Caco-2 (cell line): ENCODE data around the gene FLOT2. TPM values are rescaled to one million over a fixed set of nuclear protein-coding genes. Genes with fewer than 3 reads are reported as not detected.
"Not testable (repeated sequence)": the region's sequence is repeated elsewhere in the genome, so short reads cannot be mapped to it uniquely, and the experiment has no call there.

Experiments used
- BruUV-seq: library from RNA; stranded (reverse); fragments of 400-500 nt; replicated peaks from 2 replicates; lab custom pipeline; 2021; lab: Mats Ljungman, UMichigan
- CTCF ChIA-PET: fragments of 300-600 bp; sonication (Branson Sonifier 250); formaldehyde crosslinking; loops from one replicate; lab custom pipeline; 2022; ENCODE audit warnings: antibody characterized with exemption; lab: Charles Lee
- POLR2A ChIA-PET: fragments of 300-600 bp; sonication (Branson Sonifier 250); formaldehyde crosslinking; loops from one replicate; lab custom pipeline; 2022; ENCODE audit warnings: antibody characterized with exemption; lab: Charles Lee
- DNase-seq, 2 experiments: peaks; one replicate each; pipeline versions ENCODE4 v3.0.0 to v3.0.0-alpha.2; 2020 to 2022
- H3K27me3 ChIP-seq: replicated peaks from 2 replicates; pipeline ENCODE4 v1.6.0; 2011; ENCODE audit warnings: low read length; ENCODE audit not compliant: control insufficient read depth, insufficient read depth
- H3K36me3 ChIP-seq: 2 replicates; pipeline ENCODE4 v1.5.1; 2011; ENCODE audit warnings: low read length; ENCODE audit not compliant: control insufficient read depth, insufficient read depth
- H3K4me1 ChIP-seq: fragments of 250-450 bp; sonication (Bioruptor Pico); 2 replicates; pipeline ENCODE4 v1.5.1; 2020; ENCODE audit warnings: mild to moderate bottlenecking
- H3K4me3 ChIP-seq: 2 replicates; pipeline ENCODE4 v1.5.1; 2011; ENCODE audit warnings: low read depth, mild to moderate bottlenecking, control low read depth, low read length
- H3K9me3 ChIP-seq: fragments of 250-450 bp; sonication (Bioruptor Pico); 2 replicates; pipeline ENCODE4 v1.5.1; 2020; ENCODE audit warnings: mild to moderate bottlenecking, moderate library complexity
- H3K27ac Mint-ChIP-seq: one replicate; pipeline ENCODE4 v1.8.0; 2022; ENCODE audit warnings: mixed read lengths; ENCODE audit not compliant: unreplicated experiment
- H3K27me3 Mint-ChIP-seq: one replicate; pipeline ENCODE4 v1.8.0; 2022; ENCODE audit warnings: mixed read lengths; ENCODE audit not compliant: insufficient read depth, unreplicated experiment
- H3K36me3 Mint-ChIP-seq: one replicate; pipeline ENCODE4 v1.8.0; 2022; ENCODE audit warnings: mild to moderate bottlenecking, mixed read lengths; ENCODE audit not compliant: insufficient read depth, unreplicated experiment
- H3K4me1 Mint-ChIP-seq: one replicate; pipeline ENCODE4 v1.8.0; 2022; ENCODE audit warnings: low read depth, mixed read lengths; ENCODE audit not compliant: unreplicated experiment
- H3K4me3 Mint-ChIP-seq: one replicate; pipeline ENCODE4 v1.8.0; 2022; ENCODE audit warnings: mild to moderate bottlenecking, moderate library complexity, mixed read lengths; ENCODE audit not compliant: unreplicated experiment
- H3K9me3 Mint-ChIP-seq: one replicate; pipeline ENCODE4 v1.8.0; 2022; ENCODE audit warnings: mixed read lengths; ENCODE audit not compliant: unreplicated experiment
- intact Hi-C: fragments of 100-400 bp; cut with micrococcal nuclease; formaldehyde crosslinking; loops from one replicate; pipeline ENCODE4 v1.10.0; 2022; ENCODE audit not compliant: unreplicated experiment
- total RNA-seq: library from RNA; stranded (reverse); gene quantifications from 2 replicates; pipeline ENCODE4 v1.2.3, GENCODE V29; 2022
- TF ChIP-seq, protein P1 (sequence below), 2 experiments: fragments of 200-600 bp in 1 of 2; IDR thresholded peaks; 1 replicate in 1 of 2; 2 replicates in 1 of 2; pipeline versions ENCODE4 v1.5.1 to v1.8.0; 2011 to 2022; ENCODE audit warnings: antibody characterized with exemption in 1 of 2, control low read depth in 1 of 2, inconsistent platforms in 1 of 2, low read depth in 1 of 2, low read length in 1 of 2, mild to moderate bottlenecking in 1 of 2, moderate library complexity in 1 of 2; ENCODE audit not compliant: insufficient read depth in 1 of 2, severe bottlenecking in 1 of 2, unreplicated experiment in 1 of 2

FLOT2 gene
- total RNA-seq, 1 experiment from 2014 or later = 189 TPM

DNA sequence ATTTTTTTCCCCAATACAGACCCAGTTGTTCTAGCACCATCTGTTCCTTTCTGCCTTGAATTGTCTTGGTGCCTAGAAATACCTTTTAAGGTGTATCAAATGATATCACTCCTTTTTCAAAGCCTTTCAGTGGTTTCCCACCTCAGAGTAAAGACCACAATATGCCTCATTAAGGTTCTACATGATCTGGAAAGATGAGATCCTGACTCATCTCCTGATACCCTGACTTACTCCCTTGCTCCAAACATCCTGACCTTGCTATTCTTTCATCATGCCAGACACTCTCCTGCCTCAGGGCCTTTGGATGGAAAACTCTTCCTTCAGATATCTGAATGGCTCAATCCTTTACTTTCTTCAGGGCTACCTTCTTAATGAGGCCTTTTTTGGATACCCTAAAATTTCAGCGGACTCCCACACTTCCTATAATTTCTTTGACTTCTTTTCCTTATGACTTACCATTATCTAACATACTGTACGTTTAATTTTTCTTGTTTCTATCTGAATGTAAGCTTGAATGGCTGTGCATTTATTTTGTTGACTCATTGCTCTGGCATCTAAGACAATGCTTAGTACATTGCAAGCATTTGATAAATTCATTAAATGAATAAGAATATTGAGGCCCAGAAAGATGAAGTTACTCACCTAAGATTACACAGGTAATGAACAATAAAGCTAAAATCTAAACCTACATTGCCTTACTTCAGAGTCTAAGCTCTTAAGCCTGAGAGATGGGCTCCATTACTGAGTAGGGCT is 19.2 kb downstream of the FLOT2 start:
- TF ChIP-seq, protein P1, sequence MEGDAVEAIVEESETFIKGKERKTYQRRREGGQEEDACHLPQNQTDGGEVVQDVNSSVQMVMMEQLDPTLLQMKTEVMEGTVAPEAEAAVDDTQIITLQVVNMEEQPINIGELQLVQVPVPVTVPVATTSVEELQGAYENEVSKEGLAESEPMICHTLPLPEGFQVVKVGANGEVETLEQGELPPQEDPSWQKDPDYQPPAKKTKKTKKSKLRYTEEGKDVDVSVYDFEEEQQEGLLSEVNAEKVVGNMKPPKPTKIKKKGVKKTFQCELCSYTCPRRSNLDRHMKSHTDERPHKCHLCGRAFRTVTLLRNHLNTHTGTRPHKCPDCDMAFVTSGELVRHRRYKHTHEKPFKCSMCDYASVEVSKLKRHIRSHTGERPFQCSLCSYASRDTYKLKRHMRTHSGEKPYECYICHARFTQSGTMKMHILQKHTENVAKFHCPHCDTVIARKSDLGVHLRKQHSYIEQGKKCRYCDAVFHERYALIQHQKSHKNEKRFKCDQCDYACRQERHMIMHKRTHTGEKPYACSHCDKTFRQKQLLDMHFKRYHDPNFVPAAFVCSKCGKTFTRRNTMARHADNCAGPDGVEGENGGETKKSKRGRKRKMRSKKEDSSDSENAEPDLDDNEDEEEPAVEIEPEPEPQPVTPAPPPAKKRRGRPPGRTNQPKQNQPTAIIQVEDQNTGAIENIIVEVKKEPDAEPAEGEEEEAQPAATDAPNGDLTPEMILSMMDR (IDR thresholded peaks at IDR 0.05; ENCODE audit: insufficient read depth in 1 of 2, low read depth in 1 of 2, low read length in 1 of 2, severe bottlenecking in 1 of 2, unreplicated experiment in 1 of 2) = no peak
- no peaks in the 10 kb centered on the region for H3K27me3 ChIP-seq
- Mint-ChIP-seq H3K9me3 (no peaks in the 10 kb centered on the region), H3K4me1 (peaks cover 16% of the 10 kb centered on the region), H3K36me3 (peaks cover 21% of the 10 kb centered on the region), H3K27ac (peak overlapping the region; percentile 13), H3K4me3 (no peak overlapping the region), H3K27me3 (no peaks in the 10 kb centered on the region)
- no peaks in the 10 kb centered on the region for H3K9me3 ChIP-seq
- POLR2A ChIA-PET = no interaction called here
- DNase-seq = no peak
- H3K4me3 ChIP-seq = no peak overlapping the region
- 0 out of 2 replicates have a peak, but pooled peaks cover 6% of the 10 kb centered on the region for H3K4me1 ChIP-seq
- H3K36me3 ChIP-seq = peaks cover 2% of the 10 kb centered on the region; the same call in 1 of the 2 replicates
- CTCF ChIA-PET = interaction anchor here (0.6 to 4.8 kb wide), 8 partner anchors 17 to 151 kb away, joined by 3 to 70 read pairs (median 6); partner anchors contain the start of genes FAM222B and TLCD1
- no TSS peak for BruUV-seq
- intact Hi-C loops = loop anchor here (2.0 to 10.0 kb wide), 2 partner anchors 14 to 54 kb away; no protein-coding TSS in a partner anchor

- H3K4me3 ChIP-seq, H3K27ac Mint-ChIP-seq, H3K9me3 ChIP-seq, H3K27me3 ChIP-seq, CTCF ChIA-PET, H3K27me3 Mint-ChIP-seq, POLR2A ChIA-PET, H3K4me3 Mint-ChIP-seq, BruUV-seq, H3K36me3 ChIP-seq, DNase-seq, H3K9me3 Mint-ChIP-seq: not testable (repeated sequence)
- peaks cover 14% of the 10 kb centered on the region; the same call in 1 of the 2 replicates for H3K4me1 ChIP-seq
- Mint-ChIP-seq H3K4me1 (peaks cover 16% of the 10 kb centered on the region), H3K36me3 (peaks cover 12% of the 10 kb centered on the region)
- intact Hi-C loops = loop anchor here (10.0 kb wide), 1 partner anchor 52 kb away; no protein-coding TSS in a partner anchor
These were observed 20.3 kb downstream of the FLOT2 start for GRCh38 chr17:28877150-28877711.

GRCh38 chr17:28875848-28876550 is 21.5 kb downstream of the FLOT2 start:
- Histone ChIP-seq H3K4me1 (peaks cover 14% of the 10 kb centered on the region; the same call in 1 of the 2 replicates), H3K4me3 (no peak overlapping the region), H3K36me3 (peaks cover 1% of the 10 kb centered on the region; the same call in 1 of the 2 replicates), H3K9me3 (no peaks in the 10 kb centered on the region), H3K27me3 (no peaks in the 10 kb centered on the region)
- peaks cover 16% of the 10 kb centered on the region for H3K4me1 Mint-ChIP-seq
- H3K4me3 Mint-ChIP-seq = no peak overlapping the region
- POLR2A ChIA-PET = no interaction called here
- H3K36me3 Mint-ChIP-seq = peaks cover 12% of the 10 kb centered on the region
- no peak for DNase-seq
- H3K9me3 Mint-ChIP-seq = no peaks in the 10 kb centered on the region
- intact Hi-C loops = loop anchor here (10.0 kb wide), 1 partner anchor 51 kb away; no protein-coding TSS in a partner anchor
- no TSS peak for BruUV-seq
- H3K27ac Mint-ChIP-seq = no peak overlapping the region
- no peaks in the 10 kb centered on the region for H3K27me3 Mint-ChIP-seq
- TF ChIP-seq, protein P1 (IDR thresholded peaks at IDR 0.05; ENCODE audit: insufficient read depth in 1 of 2, low read depth in 1 of 2, low read length in 1 of 2, severe bottlenecking in 1 of 2, unreplicated experiment in 1 of 2) = no peak
- CTCF ChIA-PET = interaction anchor here (0.6 kb wide), 1 partner anchor 10 kb away, joined by 3 read pairs; no protein-coding TSS in a partner anchor
